Mononuclear cell (primary cell): ENCODE results near the gene CORO6. TPM values are rescaled to one million over a fixed set of nuclear protein-coding genes. Genes with fewer than 3 reads are reported as not detected.

Source experiments
- H3K27me3 ChIP-seq: 2 replicates; pipeline ENCODE4 v1.6.0; 2011; ENCODE audit warnings: low read length, control low read depth; ENCODE audit not compliant: insufficient read depth
- H3K4me1 ChIP-seq: 2 replicates; pipeline ENCODE4 v1.5.1; 2011; ENCODE audit warnings: mild to moderate bottlenecking, low read length, control low read depth; ENCODE audit not compliant: insufficient read depth
- H3K4me3 ChIP-seq: 2 replicates; pipeline ENCODE4 v1.5.1; 2011; ENCODE audit warnings: mild to moderate bottlenecking, low read length, moderate library complexity
- H3K9me3 ChIP-seq: 2 replicates; pipeline ENCODE4 v1.5.1; 2011; ENCODE audit warnings: low read depth, mild to moderate bottlenecking, control low read depth, low read length
- total RNA-seq: library from RNA; depleted of rRNA; stranded (reverse); fragments of >200 nt; gene quantifications from one replicate; pipeline ENCODE4 v1.2.3, GENCODE V29; 2012

The CORO6 gene
- total RNA-seq, 1 donor, result 0.31 TPM

DNA sequence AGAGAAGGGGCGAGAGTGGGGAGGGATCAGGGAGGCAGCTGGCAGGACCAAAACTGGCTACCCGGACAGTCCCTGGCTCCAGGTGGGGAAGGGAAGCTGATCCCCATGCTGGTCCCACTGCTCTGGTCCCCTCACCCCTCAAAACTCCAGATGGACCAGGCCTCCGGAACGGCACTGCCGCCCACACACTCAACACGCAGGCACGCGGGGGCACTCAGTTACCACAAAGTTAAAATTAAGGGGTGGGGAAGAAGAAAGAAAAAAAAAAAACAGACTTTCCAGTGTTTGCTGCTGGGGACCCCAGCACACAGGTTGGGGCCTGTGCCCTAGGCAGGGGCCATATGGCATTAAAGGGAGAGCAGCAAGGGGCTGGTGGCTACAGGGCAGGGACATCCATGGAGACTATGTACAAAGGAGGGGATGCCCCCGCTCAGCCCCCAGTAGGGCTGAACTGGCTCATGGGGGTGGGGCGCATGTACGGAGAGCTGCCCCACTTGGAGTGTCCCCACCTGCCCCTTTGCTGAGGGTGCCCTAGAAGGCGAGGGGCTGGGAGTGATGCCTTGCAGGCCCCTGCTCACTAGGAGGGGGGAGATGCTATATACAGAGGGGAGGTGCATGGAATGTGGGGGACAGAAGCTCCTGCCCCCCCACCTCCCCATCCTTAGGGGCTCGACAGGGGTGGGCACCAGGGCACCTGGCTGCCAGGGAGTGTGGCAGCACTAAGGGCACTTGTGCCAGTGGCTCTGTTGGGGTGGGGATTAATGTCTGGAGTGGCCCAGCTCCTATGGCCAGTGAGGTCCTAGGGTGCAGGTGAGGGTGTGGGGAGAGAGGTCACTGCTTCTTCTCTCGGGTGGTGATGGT is 48.6 kb downstream of the CORO6 start:
- H3K9me3 ChIP-seq, result no peaks in the 10 kb centered on the region
- H3K4me3 ChIP-seq, result no peak overlapping the region
- no peaks in the 10 kb centered on the region for H3K27me3 ChIP-seq
- peaks cover 14% of the 10 kb centered on the region for H3K4me1 ChIP-seq

- Histone ChIP-seq H3K27me3 (no peaks in the 10 kb centered on the region), H3K4me1 (peaks cover 18% of the 10 kb centered on the region), H3K9me3 (no peaks in the 10 kb centered on the region), H3K4me3 (no peak overlapping the region)
Measured at GRCh38 chr17:29573558-29573869, 49.2 kb downstream of the CORO6 start.

- no peaks in the 10 kb centered on the region for H3K9me3 ChIP-seq
- no peak overlapping the region for H3K4me3 ChIP-seq
- H3K4me1 ChIP-seq, result peaks cover 20% of the 10 kb centered on the region
- no peaks in the 10 kb centered on the region for H3K27me3 ChIP-seq
Measured at GRCh38 chr17:29572691-29573557, 49.8 kb downstream of the CORO6 start.

- no peaks in the 10 kb centered on the region for H3K27me3 ChIP-seq
- H3K4me1 ChIP-seq, result peaks cover 24% of the 10 kb centered on the region
- H3K4me3 ChIP-seq, result no peak overlapping the region
- no peaks in the 10 kb centered on the region for H3K9me3 ChIP-seq
Measured at GRCh38 chr17:29571883-29572681, 50.6 kb downstream of the CORO6 start.

- H3K27me3 ChIP-seq, result no peaks in the 10 kb centered on the region
- no peaks in the 10 kb centered on the region for H3K9me3 ChIP-seq
- no peak overlapping the region for H3K4me3 ChIP-seq
- peaks cover 24% of the 10 kb centered on the region for H3K4me1 ChIP-seq
Measured at GRCh38 chr17:29571486-29571882, 51.2 kb downstream of the CORO6 start.

DNA sequence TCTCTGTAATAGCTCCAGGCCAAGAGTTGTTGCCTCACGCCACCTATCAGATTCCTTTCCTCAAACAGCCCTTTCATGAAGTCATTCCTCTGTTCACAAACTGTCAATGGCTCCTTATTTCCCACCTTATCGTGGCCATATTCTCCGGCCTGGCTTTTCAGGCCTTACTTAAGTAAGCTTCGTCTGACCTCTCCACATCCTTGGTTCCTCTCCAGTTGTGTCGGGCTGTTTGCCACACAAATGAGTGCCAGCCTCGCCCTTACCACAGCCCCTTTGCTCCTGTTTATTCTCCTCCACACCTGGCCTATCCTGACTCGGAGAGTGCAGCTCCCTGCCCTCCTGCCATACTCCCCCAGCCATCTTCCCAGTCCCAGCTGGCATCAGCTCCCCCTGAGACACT is 52.2 kb downstream of the CORO6 start:
- Histone ChIP-seq H3K4me3 (no peak overlapping the region), H3K9me3 (no peaks in the 10 kb centered on the region), H3K27me3 (no peaks in the 10 kb centered on the region), H3K4me1 (peaks cover 32% of the 10 kb centered on the region)

DNA sequence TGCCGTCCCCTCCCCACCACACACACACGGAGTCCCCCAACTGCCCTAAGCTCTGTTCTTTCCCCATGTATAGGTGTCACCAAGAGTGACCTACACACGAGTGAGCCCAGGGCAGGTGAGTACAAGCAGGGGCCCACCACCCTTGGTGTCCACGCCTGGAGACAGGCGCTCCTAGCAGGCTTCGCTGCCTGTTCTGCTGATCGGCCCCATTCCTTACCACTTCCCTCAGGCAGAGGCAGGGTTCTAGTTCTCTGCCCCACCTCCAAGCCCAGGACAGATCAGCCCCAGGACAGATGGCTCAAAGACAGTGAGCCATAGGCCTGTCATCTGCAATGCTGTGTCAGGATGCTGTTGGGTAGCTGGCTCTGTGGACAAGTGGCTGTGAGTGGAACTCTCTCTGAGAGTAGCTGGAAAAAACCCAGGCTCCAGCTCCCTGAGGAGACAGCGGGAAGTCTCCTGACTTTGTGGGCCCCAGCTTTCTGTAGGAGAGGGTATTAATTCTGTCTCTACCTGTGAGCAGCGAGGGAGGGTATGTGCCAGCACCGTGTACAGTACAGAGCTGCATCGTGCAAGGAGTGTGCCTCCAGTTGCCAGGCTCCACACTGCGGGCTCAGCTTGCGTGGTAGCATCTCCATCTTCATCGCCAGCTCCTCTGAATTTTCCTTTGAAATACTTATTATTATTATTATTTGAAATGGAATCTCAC is 53.3 kb downstream of the CORO6 start:
- Histone ChIP-seq H3K9me3 (no peaks in the 10 kb centered on the region), H3K27me3 (no peaks in the 10 kb centered on the region), H3K4me1 (peaks cover 43% of the 10 kb centered on the region), H3K4me3 (peak overlapping the region; percentile 62)

- no peaks in the 10 kb centered on the region for H3K9me3 ChIP-seq
- peak within 1 kb of the TSS; percentile 62 for H3K4me3 ChIP-seq
- H3K27me3 ChIP-seq, result no peaks in the 10 kb centered on the region
- peaks cover 51% of the 10 kb centered on the region for H3K4me1 ChIP-seq
Measured at GRCh38 chr17:29568331-29569244, 54.1 kb downstream of the CORO6 start, which contains the start of gene TP53I13. Gene TP53I13 (plus strand): TSS chr17:29568701. CDS start chr17:29568759, 58 bp downstream.

GRCh38 chr17:29567554-29568330 is 55.0 kb downstream of the CORO6 start:
- peak overlapping the region; percentile 62 for H3K4me3 ChIP-seq
- H3K4me1 ChIP-seq, result peaks cover 51% of the 10 kb centered on the region
- H3K9me3 ChIP-seq, result no peaks in the 10 kb centered on the region

DNA sequence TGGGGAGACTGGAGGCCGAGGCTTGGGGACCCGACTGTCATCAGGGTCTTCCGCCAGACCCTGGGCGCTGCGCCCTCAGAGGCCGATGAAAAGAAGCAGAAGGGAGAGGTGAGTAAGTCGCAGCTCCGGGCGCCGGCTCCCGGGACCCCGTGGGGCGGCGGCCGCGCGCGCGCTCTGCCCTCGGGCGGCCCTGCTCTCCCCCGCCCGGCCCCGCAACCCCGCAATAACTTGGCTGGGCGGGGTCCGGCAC is 55.5 kb downstream of the CORO6 start:
- H3K9me3 ChIP-seq, result no peaks in the 10 kb centered on the region
- no peaks in the 10 kb centered on the region for H3K27me3 ChIP-seq
- H3K4me1 ChIP-seq, result peaks cover 55% of the 10 kb centered on the region
- H3K4me3 ChIP-seq, result peak overlapping the region; percentile 62

More at GRCh38 chr17:29567554-29568330, 55.0 kb downstream of the CORO6 start:
- H3K27me3 ChIP-seq, result no peaks in the 10 kb centered on the region

- peaks cover 60% of the 10 kb centered on the region for H3K4me1 ChIP-seq
Measured at GRCh38 chr17:29566473-29567303, 56.0 kb downstream of the CORO6 start, which contains the start of gene ABHD15. Gene ABHD15 (minus strand): TSS chr17:29567037. CDS start chr17:29566966, 71 bp downstream.

DNA sequence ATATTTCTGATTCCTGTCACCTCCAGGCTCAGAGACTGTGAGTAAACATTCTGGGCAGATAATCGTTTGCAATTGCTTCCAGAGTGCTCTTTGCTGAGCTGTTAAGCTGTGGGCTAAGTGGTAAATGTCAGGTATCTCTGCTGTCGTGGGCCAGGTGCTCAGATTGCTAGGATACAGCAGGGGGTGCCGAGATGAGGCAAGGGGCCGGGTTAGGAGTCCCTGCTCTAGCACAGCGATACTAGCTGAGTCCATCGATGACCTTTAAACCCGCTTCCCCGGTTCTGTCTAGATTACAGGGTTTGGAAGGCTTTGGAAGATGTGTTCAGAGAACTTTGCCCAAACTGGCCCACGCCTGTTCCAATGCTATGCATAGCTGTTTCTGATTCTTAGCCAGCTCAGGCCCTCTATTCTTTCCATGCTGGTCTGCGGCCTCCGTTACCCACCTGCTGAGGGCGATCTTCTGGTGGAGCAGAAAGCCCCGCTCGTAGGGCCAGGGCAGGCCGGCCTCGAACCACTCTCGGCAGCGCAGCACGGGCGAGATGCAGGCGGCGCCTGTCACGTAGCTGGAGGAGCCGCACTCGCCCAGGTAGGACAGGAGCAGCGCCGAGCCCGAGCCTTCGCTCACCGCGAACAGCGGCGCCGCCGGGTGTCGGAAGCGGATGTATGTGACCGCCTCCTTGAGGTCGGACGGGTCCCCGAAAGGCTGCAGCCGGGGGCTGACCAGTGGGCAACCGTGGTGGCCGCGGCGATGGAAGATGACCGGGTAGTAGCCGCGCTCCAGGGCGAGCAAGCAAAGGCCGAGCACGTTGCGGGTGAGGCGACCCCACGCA is 56.9 kb downstream of the CORO6 start:
- H3K9me3 ChIP-seq, result no peaks in the 10 kb centered on the region
- H3K4me1 ChIP-seq, result peaks cover 68% of the 10 kb centered on the region
- peak overlapping the region; percentile 62 for H3K4me3 ChIP-seq
- no peaks in the 10 kb centered on the region for H3K27me3 ChIP-seq

More at GRCh38 chr17:29566473-29567303, 56.0 kb downstream of the CORO6 start, which contains the start of gene ABHD15:
- peak within 1 kb of the TSS; percentile 62 for H3K4me3 ChIP-seq
- H3K27me3 ChIP-seq, result no peaks in the 10 kb centered on the region
- H3K9me3 ChIP-seq, result no peaks in the 10 kb centered on the region
